Panc1 (cell line): ENCODE results near the gene FYN.

Experiments used
- CTCF ChIP-seq: fragments of 450-650 bp; IDR thresholded peaks from 2 replicates; pipeline ENCODE4 v1.5.1; 2017; ENCODE audit warnings: mild to moderate bottlenecking
- POLR2AphosphoS5 ChIP-seq: IDR thresholded peaks from 2 replicates; pipeline ENCODE4 v1.6.1; 2012; ENCODE audit warnings: mild to moderate bottlenecking, low read depth, low read length, moderate library complexity

GRCh38 chr6:111894951-111895350 lies 21.7 kb upstream of the FYN start:
- TF ChIP-seq CTCF: no peak
- TF ChIP-seq POLR2AphosphoS5: no peak
